NCI-H1092 (cell line): ENCODE results near the gene NT5E.
A peak's percentile ranks its signal among the peaks of the same experiment; 100 is the strongest.

Experiments
- DNase-seq: peaks from one replicate; lab custom pipeline; 2025; lab: John Stamatoyannopoulos, UW

NT5E gene

DNA sequence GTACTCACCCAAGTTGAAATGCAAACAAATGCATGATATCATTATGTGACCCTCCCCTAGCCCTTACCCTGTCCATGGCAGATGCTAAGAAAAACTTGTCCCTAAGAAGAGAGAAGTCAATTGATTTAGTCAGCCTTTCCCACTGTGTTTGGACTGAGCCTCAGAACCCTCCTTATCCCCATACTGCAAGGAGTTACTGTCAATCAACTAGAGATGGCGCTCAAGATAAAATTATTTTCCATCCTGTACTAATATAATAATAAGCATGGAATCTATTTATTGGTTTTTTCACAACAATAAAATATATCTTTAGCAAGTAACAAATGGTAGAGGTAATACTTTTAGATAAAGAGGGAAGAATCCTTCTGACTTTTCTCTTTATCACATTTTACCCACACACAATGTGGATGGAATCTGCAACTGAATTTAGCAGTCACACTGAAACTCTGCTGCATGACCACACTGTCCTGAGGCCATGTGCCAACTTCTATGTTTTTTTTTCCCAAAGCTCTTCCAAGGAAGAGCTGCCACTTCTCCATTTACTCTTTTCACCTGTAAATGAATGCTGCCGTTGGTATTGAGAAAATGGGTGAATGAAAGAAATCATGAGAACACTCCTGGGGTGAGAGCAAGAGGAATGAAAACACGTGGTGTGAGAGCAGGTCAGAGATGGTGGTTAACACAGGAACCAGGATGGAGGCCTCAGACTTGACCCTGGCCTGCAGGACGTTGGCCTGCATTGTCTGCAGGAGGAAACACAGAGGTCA lies 10.5 kb downstream of the NT5E start:
- no peak for DNase-seq

DNA sequence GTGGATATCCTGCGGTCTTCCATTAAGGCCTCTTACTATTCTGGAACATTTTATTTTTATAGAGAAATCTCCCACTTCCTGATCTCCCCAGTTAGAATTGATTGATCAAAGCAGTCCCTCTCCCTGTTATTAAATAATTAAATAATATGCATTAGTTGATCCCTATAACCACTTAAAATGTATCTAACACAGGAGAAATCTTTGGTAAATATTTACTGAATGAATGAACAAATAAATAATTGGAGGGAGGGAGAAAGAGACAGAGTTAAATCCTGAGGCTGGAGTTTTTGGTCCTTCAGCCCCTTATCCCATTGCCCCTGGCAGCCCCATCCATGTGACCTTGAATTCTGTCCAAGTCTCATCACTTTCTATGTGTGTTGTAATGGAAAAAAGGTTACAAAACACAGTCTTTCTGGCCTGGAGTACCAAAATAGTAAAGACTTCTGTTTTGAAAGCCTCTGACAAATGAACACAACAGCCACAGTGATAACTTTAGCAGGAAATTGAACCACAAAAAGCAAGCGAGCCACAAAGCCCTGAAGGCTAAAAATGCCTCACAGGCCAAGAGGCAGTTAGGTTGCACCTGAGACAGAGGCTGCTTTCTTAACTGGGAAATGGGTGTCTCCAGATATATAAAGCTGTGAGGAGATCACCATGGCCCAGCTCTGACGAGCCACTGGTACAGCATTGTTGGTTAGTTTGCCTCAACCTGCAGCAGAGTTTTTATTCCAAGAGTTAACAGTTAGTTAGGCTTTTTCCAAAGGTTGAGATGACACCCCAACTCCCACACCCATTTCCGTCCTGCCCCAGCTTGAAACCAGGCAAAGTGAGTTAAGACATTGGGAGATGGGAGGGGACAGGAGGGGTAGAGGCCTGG lies 11.3 kb downstream of the NT5E start:
- DNase-seq: no peak

DNA sequence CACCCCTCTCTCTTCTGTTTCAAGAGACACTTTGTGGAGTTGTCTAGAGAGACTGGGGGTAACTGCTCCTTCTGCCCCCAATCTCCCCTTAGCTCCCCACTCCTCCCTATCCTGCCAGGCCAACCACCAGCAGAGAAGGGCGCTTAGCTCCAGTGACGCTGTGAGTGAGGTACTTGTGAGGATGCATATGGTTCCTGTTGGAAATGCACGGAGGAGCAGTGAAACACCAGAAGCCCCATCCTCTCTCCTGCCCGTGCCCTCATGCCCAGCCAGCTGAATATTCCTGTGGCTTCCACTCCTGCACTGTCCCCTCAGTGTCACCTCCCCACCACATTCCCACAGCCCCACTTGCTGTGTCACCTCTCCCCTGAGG lies 11.9 kb downstream of the NT5E start:
- DNase-seq: no peak

DNA sequence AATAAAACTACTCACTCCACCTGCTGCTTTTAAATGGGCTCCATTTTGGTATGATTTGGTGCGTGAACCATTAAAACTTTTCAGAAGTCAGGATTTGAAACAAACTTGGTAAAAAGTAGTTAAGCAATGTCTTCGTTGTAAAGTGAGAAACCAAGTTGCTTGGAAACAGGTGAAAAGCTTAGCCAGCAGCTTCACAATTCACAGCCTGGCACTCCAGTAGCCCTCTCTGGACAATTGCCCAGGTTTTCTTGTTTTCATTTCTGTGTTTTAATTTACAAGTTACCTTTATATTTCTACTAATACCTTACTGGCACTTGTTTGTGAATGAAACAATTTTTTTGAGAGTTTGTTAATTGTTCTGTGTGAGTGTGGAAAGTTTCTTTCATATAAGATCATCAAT lies 12.8 kb downstream of the NT5E start:
- no peak for DNase-seq

DNA sequence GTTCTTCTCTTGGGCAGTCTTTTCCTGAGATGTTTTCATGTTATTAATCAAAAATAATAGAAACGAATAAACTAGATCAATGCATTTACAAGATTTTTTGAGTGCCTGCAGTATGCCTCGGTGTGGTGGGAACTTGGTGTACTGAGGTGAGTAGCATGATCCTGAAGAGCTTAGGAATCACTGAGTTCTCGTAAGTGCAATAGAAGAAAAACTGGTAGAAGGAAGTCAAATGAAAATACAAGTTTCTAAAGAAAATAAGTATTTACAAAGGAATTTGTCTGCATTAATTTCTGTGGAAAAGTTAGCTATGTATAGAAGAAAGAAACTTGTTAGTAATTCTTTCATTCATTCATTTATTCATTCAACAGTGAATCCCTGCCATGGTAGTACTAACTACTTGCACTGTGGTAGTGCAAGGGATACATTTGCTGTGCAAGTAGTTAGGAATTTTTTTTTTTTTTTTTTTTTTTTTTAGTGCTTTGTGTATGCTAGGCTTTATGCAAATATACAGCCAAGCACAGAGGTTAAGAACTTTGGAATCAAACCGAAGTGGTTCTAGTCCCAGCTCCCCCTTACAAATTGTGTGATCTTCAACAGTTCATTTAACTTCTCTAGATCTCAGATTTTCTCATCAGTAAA lies 13.9 kb downstream of the NT5E start:
- DNase-seq: no peak

DNA sequence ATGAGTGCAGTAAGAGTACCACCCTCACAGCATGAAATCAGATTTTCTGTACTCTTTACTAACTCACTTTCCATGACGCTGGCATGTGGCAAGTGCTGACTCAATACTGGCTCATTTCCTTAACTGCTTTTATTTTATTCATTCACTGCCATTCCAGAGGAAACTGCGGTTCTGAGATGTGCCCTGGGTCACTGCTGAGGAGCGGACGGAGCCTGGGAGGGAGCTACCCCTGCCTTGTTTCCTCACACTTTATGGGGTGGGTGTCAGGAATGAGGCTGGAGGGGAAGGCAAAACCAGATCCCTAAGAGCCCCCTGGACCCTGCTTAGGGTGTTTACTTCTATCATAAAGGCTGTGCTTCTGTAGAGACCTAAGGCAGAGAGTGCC lies 14.4 kb downstream of the NT5E start:
- no peak for DNase-seq

DNA sequence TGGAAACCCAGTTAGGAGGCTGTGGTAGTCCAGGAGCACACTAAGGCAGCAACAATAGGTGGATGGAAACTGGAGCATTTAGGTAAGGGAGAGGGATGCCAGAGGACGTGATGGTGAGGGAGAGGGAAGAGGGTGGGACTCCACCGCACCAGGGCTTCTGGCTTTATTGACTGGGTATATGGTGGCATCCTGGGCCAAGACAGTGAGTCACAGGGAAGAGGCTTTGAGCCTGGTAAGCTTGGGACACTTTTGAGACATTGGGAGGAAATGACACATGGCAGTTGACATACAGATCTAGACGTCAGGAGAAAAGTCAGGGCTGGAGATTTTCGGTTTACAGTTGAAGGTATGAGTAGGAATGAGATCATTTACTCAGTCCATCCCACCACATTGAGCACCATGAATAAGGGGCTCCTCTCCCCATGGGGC lies 14.9 kb downstream of the NT5E start:
- no peak for DNase-seq

DNA sequence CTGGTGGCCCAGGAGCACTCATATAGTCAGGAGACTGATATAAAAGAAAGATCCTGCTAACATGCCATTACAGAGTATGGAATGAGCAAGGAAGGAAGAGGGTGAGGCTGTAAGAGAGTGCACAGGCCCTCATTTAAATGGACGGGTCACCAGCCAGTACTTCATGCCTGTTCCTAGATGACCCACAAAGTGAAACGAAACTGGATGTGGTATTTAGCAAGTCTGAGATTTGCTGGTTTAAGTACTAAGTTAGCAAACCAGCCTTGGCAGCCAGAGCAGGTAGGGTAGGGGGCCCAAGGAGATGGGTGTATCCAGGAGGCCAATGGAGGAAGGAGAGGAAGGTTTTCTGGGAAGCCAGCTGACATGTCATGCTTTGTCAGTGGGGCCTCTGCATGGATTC lies 15.9 kb downstream of the NT5E start:
- DNase-seq: no peak

DNA sequence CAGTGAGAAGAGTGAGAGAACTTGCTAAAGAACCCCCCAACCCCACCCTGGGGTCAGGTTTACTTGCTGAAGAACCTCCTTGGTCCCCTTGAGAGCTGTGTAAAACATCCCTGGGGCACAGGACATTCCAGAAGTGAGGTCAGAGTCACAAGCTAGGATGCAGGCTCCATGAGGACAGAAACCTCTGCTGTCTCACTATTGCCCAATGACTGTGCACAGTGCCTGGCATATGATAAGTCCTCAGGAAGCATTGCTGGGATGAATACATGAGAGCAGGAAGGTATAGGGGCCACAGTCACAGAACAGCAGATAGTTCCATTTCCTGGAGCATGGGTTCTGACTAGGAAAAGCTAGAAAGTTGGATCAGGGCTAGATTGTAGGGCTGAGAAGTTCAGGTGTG lies 18.4 kb downstream of the NT5E start:
- DNase-seq: no peak

DNA sequence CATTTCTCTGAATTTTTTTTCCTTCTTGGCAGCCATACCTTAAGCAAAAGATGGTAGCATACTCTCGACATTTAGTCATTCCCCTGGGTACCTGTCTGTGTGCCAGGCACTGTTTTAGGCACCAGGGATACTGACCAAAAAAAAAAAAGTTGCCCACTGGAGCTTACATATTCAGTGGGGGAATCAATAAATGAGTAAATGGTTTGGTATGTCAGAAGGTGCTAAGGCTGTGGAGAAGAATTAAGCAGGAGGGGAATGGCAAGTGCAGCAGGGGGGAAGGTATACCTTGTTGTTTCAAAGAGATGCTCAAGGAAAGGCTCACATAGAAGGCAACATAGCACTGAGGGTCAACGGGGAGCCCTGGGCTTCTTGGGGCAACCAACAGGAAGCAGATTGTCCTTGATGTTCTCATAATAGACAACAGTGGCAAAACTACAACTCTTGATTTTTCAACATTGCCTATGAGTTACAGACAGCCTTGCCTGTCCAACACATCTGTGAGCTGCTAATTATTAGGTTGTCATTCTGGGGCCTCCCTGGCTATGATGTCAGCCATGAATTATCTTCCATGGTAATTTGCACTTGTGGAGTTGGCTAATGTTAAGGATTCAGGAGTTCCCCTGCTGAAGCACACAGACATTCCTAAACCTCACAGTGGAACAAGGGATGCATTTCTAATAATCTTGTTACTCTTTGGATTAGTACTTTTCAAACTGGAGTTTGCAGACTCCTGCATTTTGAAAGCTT lies 19.6 kb downstream of the NT5E start:
- no peak for DNase-seq

DNA sequence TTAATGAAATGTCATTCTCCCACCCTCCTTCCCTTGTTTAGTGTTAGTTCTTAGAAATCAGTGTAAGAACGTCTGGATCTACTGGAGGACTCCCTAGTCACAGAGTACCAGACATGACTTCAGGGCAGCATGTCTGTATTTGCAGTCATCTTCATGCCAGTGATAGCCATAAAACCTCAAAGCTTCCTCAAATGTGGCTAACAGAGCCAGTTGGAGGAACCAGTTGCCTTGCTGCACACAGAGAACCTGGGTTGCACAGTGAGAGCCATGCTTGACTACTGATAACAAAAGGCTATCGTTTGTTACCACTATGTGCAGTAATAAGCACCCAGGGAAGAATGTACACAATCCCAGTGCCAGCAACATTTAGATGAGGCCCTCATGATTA lies 20.1 kb downstream of the NT5E start:
- no peak for DNase-seq

DNA sequence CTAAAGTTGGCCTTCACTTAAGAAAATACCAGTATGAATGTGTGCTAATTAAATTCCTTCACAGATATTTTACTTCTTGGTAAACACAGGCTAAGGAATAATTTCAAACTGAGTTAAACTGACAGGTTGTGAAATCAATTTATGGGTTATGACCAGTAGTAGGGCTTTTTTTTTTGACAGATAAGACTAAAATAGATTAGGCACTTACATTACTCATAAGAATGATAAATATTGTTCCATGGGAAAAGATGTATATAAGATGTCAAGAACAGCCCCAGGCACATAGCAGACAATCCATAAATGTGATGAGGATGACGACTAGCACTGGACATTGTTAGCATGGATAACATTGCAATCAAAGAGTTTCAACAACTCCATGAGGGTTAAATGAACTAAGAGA lies 22.9 kb downstream of the NT5E start:
- DNase-seq: no peak

DNA sequence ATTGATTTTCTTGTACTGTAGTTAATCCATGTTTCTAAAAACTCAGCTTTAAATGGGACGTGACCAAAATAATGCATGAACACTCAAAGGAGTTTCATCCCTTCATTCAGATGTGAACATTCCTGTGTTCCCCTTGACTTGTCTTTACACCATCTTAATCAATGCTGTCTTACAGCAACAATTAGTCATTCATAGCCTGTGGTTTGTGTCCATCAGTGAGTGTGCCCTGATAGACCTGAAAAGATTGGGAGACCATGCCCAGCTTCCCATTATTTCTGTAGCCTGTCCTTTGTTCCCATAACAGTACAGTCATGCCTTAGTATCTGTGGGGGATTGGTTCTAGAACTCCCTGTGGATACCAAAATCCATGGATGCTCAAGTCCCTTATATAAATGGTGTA lies 23.9 kb downstream of the NT5E start:
- no peak for DNase-seq

DNA sequence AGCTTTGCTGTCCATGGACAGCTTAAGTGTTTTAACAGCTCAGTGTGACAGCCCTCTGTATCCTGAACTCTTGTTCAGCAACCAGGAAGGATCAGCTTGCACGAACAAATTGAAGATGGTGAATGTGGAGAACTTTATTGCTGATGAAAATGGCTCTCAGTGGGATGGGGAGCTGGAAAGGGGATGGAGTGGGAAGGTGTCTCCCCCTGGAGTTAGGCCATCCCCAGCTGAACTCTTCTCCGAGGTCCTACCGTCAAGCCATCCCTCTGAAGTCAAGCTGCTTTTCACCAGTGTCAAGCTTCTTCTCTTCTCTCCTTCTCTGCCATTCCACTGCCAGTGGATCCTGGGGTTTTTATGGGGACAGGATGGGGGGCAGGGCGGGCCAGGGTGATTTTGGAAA lies 26.6 kb downstream of the NT5E start:
- no peak for DNase-seq

DNA sequence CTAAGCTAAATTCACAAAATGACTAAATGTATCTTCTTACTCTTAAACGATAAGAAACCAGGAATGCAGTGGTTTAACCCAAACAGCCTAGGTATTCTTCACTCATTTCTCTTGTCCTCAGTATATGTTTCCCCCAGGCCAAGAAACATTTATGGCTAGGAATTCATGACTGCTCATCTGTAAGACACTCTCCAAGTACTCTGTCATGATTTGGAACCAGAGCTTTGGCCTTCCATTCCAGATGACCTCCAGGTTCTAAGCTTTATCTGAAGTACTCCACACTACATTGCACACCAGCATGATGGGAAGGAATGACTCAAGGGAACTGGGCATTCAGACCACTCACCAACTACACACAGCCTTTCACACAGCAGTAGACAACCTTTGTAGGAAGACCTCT lies 29.3 kb downstream of the NT5E start:
- DNase-seq: no peak

DNA sequence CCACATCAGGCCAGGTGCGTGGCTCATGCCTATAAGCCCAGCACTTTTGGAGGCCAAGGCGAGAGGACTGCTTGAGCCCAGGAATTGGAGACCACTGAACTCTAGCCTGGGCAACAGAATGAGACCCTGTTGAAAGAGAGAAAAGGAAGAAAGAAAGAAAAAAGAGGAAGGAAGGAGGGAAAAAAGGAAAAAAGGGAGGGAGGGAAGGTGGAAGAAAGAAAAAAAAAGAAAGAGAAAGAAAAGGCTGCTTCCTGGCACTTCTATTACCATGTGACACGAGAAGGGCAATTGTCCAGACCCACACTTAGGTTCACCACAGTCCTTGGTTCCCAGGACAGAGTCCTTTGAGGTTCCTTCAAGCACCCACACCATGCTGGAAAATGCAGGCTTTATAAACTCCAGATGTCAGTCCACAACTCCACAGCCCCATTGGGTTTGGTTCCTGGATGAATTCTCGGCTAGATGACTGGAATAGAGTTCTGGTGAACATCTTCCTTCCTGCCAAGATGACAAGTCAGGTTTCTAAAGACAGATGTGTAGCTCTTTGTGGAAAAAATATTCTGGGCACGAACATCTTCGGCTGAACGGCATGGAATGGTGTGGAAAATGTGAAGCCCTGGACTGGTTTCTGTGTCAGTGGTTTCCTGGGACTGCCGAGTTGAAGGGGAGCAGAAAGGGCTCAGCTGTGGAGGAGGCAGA lies 32.5 kb downstream of the NT5E start:
- no peak for DNase-seq

DNA sequence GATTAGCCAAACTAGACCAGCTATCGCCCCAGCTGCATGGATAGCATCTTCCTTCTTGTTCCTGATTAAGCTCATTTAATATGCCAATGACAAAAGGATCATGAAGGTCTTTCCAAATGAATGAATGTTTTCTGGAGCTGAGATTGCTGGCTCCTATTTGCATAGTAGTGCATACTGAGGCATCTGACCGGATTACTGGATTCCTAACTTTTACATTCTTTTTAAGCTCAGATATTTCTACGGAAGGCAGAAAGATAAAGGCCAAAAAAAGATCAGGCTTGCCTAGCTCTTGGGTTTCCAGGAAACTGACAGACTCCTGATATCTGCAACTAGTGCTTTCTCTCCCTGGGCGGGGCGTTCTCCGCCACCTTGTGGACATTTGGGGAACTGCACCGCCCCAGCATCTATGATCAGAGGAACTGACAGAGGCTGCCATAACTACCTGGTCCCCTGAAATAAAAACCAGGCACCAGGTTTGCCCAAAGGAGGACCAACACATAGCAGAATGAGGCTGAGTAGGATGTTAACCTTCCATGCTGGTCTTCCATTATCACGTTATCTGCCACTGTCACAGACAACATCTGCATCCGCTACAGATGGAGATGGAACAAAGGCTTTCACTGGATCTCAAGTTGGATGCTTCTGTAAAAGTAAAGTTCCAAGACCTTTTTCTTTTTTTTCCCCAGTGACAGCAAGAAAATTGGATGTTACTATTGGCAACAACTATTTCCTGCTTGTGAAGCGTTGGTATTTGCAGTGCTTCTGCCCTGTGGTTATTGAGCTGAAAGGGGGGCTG lies 33.2 kb downstream of the NT5E start:
- DNase-seq: peak; percentile 6

DNA sequence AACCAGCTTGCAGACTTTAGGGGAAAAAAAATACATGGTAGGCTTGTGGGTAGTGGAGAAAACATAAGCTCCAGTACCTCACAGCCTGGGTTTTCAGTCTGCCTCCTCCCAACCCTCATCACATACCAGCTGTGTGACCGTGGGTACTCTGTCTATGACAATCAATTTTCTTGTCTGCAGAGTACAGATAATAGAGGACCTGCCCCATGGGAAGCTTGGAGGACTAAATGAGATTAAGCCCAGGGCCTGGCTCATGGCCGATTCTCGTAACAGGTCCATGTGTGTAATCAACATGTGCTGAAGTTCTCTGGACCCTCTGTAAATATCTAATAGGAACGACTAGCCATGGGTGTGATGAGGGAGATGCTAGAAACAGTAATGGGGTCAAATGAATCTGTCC lies 34.0 kb downstream of the NT5E start:
- no peak for DNase-seq

DNA sequence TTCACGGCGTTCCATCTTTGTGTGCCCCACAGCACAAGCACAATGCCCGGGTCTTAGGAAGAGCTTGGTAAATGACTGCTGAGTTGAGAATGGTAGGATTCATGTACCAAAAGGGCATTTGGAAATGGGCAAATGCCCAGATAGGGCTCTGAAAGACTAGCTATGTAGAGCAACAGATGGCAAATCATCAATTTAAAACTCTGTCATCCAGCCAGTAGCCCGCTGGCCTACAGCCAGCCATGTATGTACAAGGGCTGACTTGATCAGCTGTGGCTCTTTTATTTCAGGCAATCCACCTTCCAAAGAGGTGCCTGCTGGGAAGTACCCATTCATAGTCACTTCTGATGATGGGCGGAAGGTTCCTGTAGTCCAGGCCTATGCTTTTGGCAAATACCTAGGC lies 35.1 kb downstream of the NT5E start:
- DNase-seq: peak; percentile 20

DNA sequence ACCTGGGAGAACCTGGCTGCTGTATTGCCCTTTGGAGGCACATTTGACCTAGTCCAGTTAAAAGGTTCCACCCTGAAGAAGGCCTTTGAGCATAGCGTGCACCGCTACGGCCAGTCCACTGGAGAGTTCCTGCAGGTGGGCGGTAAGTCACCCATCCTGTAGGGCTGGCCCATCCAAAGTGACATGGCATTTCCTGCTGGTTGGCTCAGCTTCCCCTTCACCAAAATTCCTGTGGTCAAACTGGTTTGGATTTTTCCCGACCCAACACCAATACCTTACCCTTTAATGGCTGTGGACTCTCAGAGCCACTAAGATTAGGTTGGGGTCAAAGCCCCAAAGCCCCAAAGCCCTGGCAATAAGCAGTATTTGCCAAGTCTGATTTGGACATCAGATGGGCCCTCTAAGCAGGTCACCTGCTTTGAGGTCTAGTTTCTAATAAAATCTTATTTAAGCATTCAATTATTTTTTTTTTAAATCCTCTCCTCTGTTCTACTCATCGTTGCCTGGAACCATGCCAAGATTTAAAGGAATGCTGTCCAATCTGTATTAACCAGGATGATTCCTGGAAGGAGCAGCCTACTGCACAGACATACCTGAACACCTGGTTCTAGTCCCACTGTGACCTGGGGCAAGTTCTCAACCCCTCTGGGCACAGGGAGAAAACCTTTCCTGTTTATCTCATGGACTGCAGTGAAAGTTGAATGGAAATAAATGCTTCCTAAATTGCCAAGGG lies 40.8 kb downstream of the NT5E start:
- DNase-seq: no peak
